Anterior cingulate cortex (tissue), 58 donors: ENCODE measurements around the gene IER2.
"Not testable (repeated sequence)": the region's sequence is repeated elsewhere in the genome, so short reads cannot be mapped to it uniquely, and the experiment has no call there.

Experiments
- DNase-seq, 58 donors: peaks; one replicate each; lab custom pipeline; 2025; lab: John Stamatoyannopoulos, UW

The IER2 gene

DNA sequence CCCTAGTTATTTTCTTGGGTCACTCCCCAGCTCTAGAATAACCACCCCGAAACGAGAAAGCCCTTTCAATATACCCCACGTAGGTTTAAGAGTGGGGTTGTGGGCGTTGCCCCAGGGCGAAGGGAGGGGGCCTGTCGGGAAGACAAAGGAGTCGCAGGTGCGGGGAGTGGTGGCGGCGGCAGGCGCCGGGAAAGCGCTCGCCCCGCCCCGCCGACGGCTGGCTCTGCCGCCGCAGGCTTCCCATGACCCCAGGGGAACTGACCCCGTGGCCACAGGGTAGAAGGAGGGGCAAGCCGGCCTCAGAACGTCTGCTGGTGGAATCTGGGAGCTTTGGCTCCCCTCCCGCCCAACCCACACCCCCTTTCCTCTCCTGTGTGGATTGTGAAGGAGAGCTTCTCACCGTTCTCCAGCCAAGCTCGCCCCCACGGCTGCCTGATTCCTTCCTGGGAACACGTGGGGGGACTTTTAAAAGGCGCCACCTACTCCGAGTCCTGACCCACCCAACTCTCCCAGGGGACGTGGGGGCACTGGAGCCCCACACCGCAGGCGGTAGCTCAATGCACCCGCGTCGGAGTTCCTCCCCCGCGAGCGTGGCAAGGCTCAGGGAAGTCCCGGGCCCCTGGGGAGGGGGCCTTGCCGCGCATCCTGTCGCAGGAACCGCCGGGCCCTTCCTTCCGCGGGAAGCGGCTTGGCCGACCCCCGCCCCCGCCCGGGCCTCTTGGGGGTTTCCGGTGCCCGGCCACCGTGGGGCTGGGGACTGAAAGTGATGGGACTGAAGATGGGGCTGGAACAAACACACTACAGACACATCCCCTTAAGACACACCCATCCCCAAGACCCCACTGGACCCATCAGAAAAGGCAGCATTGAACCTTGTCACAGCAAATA lies 5.5 kb downstream of the IER2 start:
- DNase-seq = peak in 26 of 58 donors; percentile 13 to 55 (median 27)

DNA sequence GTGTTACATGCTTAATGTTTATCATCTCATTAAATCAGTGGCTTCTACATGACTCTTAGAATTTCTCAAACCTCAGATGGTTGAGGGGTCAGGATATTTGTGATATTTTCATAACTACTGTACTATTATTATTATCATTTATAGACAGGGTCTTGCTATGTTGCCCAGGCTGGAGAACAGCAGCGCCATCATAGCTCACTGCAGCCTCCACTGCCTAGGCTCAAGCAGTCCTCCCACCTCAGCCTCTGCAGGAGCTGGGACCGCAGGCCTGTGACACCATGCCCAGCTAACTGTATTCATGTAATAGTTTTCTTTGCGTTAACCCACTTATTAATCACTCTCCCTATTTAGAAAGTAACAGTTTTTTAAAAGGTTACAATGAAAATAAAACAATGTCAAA lies 9.5 kb downstream of the IER2 start:
- DNase-seq = no peak

DNA sequence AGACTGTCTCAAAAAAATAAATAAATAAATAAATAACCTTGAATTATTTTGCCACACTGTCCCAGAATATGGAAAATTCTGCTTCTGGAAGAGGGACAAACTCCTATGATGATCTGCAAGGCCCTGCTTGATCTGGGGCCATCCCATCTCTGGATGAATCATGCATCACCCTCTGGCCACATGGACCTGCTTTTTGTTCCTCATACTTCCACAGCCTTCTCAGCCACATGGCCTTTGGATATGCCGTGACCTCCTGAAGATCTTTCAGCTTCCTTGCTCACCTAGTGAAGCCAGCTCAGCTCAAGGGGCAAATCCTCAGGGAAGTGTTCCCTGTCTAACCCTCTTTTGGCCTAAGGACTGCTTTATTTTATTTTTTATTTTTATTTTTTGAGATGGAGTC lies 10.3 kb downstream of the IER2 start:
- DNase-seq = no peak

DNA sequence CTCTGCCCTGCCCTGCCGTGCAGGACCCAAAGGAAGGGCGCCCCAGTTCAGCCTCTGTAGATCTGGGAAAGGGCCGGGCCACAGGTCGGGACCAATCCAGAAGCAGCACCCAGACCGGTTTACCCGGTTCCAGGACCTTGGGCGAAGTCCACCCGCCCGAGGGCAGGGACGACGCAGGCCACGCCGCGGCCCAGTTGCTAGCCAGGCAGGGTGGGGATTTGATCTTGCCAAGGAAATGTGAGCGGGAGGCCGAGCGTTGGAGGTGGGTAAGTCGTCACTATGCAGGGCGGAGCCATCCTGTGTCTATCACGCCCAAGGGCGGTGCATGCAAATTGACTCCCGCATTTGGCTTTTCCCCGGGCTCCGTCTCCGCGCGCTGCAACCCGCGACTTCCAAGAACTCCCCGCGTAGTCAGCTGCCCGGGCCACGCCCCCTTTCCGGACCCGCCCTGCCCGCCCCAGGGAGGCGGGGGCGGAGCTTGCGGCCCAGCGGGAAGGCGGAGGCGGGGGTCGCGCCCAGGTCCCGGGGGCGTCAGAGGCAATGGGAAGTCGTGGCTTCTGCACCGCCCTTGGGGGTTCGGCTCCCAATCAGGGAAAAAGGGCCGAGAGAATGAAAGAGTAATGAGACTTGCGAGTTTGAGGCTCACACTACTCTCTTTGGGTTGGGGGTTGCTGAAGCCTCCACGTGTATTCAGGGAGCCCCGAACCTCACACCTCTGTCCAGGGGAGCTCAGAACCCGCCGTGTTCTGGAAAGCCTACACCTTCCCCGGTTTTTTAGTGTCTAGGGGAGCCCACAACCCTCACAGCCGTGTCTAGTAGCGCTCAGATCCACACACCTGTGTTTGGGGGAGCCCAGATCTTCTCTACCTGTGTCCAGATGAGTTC lies 12.8 kb downstream of the IER2 start:
- DNase-seq = peak; percentile 25 to 94 (median 86)

DNA sequence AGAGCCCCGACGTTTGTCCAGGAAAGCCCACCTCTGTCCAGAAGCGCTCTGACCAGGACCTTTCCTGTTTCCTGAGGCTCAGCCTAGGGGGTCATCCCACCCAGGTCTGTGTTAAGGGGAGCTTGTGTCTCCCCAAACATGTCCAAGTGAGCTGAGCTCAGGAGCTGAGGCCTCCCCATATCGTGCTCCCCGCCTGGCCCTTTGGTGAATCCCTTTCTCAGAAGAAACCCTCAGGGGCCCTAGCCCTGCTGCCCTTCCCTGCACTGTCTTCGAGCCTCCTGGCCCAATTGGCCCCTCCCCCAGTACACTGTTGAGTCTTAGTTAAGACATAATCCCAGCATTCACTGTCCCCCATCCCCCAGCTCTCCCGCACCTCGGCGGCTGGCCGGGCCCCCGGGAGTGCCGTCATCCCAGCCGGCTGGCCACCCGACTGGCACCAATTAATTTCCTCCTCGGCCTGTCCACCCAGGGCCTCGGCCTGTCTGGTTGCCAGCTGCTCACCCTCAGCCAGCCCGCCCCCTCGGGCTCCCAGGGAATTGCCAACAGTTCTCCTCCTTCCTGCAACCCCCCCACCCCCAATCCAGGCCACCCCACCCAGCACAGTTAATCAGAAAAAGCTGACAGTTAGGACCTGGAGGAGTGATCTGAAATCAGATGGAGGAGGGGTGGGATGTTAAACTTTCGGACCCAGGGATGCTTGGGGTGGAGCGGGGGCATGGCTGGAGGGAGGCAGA lies 13.6 kb downstream of the IER2 start:
- peak in 51 of 58 donors; percentile 6 to 76 (median 52) for DNase-seq

DNA sequence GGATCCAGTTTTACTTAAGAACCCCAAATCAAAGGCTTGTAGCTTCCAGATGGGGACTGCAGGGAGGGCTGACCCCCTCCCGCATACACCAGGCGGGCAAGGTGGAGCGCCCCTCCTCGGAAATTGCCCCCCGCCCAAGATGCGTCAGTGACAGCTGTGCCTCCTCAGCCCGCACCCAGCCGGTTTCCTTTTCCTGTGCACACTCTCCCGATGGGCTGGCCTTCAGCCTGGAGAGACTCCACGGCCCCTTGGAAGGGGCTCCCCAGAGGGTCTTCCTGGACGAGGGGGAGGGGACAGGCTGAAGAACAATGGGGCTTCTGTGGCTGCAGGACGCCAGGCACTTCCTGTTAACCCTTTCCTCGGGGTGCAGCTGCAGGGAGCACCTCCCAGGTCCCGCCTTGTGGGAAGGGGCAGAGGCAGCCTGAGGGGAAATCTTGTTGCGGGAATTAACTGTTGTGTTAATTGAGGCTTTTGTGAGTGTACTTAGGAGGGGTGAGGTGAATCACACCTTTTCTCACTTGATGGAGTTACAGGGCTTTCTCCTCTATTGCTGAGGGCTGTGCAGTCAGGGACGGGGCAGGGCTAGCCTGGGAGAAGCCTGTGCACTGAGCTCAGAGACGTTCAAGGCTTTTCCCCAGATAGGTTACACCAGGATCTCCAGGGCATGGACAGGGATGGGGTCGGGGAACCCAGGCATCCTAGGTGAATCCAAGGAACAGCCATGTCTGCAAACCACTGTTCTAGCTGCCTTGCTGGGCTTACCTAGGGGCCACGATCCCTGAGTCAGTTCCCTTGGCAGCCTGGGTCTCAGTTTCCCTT lies 14.3 kb downstream of the IER2 start:
- peak in 20 of 58 donors; percentile 9 to 52 (median 26) for DNase-seq

DNA sequence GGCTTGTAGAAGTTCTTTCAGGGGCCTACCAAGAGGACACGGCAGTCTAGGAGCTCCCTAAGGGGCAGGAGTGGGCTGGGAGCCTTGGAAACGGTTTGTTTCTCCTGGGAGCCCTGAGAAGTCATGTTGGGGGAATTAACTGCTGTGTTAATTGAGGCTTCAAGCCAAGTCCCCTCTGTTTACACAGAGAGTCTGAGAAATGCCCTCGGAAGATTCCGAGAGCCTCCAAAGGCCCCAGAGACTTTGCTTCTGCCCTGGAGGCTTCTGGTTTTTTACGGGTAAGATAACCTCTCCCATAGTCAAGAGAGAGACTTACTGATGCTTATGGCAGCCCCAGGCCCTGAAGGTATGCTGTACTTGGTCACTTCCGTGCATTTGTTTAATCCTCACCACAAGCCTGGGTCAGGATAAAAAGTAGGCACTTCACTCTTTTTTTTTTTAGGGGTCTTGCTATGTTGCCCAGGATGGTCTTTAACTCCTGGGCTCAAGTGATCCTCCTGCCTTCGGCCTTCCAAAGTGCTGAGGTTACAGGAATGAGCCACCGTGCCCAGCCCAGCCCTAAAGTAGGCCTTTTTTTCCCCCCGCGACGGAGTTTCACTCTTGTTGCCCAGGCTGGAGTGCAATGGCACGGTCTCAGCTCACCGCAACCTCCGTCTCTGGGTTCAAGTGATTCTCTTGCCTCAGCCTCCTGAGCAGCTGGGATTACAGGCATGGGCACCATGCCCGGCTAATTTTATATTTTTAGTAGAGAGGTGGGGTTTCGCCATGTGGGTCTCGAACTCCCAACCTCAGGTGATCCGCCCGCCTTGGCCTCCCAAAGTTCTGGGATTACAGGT lies 15.2 kb downstream of the IER2 start:
- DNase-seq = no peak

DNA sequence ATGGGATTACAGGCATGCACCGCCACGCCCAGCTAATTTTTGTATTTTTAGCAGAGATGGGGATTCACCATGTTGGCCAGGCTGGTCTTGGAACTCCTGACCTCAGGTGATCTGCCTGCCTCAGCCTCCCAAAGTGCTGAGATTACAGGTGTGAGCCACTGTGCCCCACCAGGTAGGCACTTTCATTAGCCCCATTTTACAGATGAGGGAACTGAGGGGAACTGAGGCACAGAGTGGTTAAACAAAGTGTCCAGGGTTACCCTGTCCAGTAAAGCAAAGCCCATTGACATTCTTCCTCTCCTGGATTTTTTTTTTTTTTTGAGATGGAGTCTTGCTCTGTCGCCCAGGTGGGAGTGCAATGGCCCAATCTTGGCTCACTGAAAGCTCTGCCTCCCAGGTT lies 15.9 kb downstream of the IER2 start:
- DNase-seq = not testable (repeated sequence)

DNA sequence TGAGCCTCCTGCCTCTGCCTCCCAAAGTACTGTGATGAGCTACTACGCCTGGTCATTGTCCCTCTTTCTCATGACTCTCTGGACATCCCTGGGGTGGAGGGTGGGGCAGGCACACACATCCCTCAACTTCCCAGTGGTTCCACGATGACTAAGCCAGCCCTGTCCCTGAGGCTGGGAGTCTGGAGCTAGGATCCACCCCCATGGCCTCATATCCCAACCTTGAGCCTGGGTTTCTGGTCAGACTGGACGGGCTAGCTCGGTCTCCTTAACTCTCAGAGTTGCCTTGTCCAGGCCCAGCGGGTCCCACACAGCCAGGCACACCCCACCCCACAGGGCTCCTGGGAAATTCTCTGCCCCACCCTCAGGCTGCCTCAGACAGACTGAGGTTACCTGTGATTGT lies 19.6 kb downstream of the IER2 start:
- no peak for DNase-seq

DNA sequence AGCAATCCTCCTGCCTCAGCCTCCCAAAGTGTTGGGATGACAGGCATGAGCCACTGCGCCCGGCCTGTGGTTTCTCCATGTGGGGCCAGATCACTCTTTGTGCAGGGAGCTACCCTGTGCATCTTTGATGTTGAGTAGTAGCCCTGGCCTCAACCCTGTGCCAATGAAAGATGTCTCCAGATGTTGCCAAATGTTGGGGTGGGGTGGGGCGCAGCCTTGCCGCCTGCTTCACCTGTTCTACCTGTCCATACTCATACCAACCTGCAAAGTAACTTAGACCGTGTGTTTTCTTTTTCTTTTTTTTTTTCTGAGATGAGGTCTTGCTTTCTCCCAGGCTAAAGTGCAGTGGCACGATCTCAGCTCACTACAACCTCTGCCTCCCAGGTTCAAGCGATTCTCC lies 20.9 kb downstream of the IER2 start:
- DNase-seq = no peak

DNA sequence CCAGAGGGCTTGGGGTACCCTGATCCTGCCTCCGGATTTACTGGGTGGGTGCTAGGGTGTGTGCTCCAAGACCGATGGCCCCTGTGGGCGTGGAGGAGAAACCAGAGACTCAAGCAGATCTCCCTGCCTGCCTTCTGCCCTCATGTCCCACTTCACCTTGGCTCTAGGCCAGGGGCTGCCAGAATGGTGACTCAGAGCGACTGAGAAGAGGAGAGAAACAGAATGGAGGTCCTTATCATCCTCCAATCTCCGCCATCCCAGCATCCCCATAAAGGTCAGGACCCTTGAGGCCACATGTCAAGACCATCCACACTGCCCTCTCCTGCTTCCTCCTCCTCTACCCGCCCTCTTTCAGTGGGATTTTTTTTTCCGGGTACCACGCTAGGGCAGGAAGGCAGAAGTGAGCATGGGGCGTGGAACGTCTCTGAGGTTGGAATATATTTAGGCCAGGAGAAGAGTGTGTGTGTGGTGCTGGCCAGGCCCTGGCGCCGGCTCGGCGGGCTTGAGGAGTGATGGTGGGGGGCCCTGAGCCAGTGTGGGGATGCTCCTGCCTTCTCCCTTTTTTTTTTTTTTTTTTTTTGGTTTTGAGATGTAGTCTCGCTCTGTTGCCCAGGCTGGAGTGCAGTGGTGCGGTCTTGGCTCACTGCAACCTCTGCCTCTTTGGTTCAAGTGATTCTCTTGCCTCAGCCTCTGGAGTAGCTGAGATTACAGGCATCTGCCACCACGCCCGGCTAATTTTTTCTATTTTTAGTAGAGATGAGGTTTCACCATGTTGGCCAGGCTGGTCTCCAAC lies 22.3 kb downstream of the IER2 start:
- DNase-seq = peak in 11 of 58 donors; percentile 1 to 54 (median 8)

DNA sequence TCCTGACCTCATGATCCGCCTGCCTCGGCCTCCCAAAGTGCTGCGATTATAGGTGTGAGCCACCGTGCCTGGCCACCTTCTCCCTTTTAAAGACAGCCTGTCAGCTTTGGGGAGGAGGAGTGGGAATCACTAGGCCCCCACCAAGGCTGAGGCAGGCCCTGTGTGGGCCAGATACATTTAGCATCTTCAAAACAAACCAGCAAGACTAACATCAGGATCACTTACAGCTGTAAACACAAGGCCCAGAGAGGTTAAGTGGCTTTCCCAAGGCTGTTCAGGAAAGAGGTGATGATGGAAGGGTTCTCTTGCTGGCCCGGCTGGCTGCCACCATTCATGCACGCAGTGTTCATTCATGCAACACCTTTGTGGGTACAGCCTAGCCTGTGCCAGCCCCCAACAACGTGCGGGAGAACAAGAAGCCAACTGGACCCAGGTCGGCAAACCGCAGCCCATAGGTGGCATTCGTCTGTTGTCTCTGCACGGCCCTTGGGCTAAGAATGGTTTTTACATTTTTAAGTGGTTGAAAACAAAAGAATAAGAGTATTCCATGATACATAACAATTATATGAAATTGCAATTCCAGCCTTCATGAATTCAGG lies 23.0 kb downstream of the IER2 start:
- no peak for DNase-seq

DNA sequence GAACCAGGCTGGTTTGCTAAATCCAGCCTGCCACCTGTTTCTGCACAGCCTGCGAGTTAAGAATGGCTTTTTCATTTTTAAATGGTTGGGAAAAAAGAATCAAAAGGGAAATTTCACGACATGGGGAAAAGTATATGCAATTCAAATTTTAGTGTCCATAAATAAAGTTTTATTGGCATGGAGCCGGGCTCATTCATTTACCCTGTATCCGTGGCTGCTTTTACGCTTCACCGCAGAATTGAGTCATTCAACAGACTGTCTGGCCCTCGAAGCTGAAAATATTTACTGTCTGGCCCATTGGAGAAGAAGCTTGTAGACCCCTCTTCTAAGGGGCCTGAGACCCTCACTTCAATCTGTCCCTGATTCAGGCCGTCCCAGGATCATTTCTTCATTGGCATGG lies 26.1 kb downstream of the IER2 start:
- no peak for DNase-seq

DNA sequence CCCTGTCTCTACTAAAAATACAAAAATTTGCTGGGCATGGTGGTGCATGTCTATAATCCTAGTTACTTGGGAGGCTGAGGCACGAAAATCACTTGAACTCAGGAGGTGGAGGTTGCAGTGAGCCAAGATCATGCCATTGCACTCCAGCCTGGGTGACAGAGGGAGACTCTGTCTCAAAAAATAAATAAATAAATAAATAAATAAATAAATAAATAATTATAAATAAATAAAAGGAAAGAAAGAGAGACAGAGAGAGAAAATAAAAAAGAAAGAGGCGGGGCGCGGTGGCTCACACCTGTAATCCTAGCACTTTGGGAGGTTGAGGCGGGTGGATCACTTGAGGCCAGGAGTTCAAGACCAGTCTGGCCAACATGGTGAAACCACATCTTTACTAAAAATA lies 27.4 kb downstream of the IER2 start:
- not testable (repeated sequence) for DNase-seq

DNA sequence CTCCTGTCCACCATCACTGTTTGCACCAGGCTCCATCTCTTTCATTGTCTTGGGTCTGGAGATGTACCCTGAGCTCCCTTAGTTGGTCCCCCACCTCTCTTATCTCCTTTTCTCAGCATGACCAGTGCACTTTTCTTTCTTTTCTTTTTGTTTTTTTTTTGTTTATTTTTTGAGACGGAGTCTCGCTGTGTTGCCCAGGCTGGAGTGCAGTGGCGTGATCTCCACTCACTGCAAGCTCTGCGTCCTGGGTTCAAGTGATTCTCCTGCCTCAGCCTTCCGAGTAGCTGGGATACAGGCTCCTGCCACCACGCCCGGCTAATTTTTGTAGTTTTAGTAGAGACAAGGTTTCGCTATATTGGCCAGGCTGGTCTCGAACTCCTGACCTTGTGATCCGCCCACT lies 28.1 kb downstream of the IER2 start:
- DNase-seq = not testable (repeated sequence)

DNA sequence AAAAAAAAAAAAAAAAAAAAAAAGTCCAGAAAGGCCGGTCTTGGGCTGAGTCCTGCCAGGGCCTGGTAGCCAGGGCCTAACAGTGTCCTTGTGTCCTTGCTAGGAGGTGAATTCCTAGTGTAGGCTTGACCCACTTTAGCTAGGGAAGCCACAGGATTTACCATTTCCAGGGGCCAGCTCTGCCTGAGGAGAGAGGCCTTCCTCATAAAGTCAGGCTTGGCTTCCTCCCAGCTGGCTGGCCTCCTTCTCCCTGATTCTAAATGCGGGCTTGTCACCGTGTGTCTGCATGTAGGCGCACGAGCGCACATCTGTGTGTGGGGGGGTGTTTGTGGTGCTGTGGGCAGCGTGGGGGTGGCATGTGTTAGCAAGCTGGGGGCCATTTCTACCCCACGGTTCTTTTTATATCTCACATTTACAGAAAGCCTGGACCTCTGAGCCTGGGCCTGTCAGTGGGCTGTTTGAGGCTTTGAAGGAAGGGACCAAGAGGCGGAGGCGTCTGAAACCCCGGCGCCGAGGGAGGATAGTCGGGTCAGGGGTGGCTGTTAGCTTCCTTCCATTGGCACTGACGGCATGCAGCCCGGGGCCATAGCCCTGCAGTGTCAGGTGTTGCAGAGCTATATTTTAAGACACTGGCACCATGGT lies 31.7 kb downstream of the IER2 start:
- peak in 54 of 58 donors; percentile 7 to 73 (median 47) for DNase-seq

DNA sequence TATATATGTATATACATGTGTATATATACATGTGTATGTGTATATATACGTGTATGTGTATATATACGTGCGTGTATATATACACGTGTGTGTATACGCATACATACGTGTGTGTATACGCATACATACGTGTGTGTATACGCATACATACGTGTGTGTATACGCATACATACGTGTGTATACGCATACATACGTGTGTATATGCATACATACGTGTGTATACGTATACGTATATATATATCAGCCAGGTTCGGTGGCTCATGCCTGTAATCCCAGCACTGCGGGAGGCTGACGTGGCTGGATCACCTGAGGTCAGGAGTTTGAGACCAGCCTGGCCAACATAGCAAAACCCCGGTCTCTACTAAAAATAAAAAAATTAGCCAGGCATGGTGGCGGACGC lies 34.7 kb downstream of the IER2 start:
- not testable (repeated sequence) for DNase-seq
